HepG2 (cell line): ENCODE data around the gene PLA2G4A. TPM values are rescaled to one million over a fixed set of nuclear protein-coding genes. Genes with fewer than 3 reads are reported as not detected.

ENCODE experiments used
- ATAC-seq: fragments of 200-7000 bp; cut with Tn5 transposase; 3 replicates; pipeline ENCODE4 v1.9.1; 2020; ENCODE audit warnings: mild to moderate bottlenecking, moderate library complexity
- BruUV-seq: library from RNA; stranded (reverse); fragments of 400-500 nt; replicated peaks from 2 replicates; lab custom pipeline; 2021; lab: Mats Ljungman, UMichigan
- CTCF ChIA-PET: fragments of 300-600 bp; formaldehyde crosslinking; extraction: SDS; loops from one replicate; lab custom pipeline; 2021; ENCODE audit warnings: low total read pairs, inconsistent platforms, low intra/inter-chr PET ratio; lab: Yijun Ruan, JAX
- POLR2A ChIA-PET: fragments of 350-600 bp; sonication (Branson Sonifier 250); formaldehyde crosslinking; loops from one replicate; lab custom pipeline; 2020; ENCODE audit warnings: antibody characterized with exemption, inconsistent platforms; lab: Yijun Ruan, JAX
- DNase-seq: peaks from one replicate; pipeline ENCODE4 v3.0.0-alpha.2; 2015; ENCODE audit warnings: low spot score
- FAIRE-seq: peaks from 3 replicates; lab custom pipeline; 2011; peaks lifted over from hg19 to GRCh38; lab: Jason Lieb, UNC
- H2AFZ ChIP-seq: one replicate; pipeline ENCODE4 v1.6.1; 2011; ENCODE audit warnings: low read length, inconsistent platforms
- H3K27ac ChIP-seq: fragments of 300-600 bp; 3 replicates; pipeline ENCODE4 v1.8.0; 2011; ENCODE audit warnings: mixed run types, mild to moderate bottlenecking, mixed read lengths, low read length, inconsistent platforms; ENCODE audit not compliant: insufficient read depth; ENCODE audit errors: extremely low read length
- H3K27me3 ChIP-seq, 2 experiments: fragments of 200-600 bp in 1 of 2; 2 replicates in 1 of 2; 3 replicates in 1 of 2; pipeline versions ENCODE4 v1.6.0 to v1.8.0; 2011; ENCODE audit warnings: low read length in 2 of 2, mild to moderate bottlenecking in 2 of 2, moderate library complexity in 2 of 2, inconsistent platforms in 1 of 2; ENCODE audit not compliant: insufficient read depth in 2 of 2, control insufficient read depth in 1 of 2
- H3K36me3 ChIP-seq, 2 experiments: fragments of 200-600 bp in 1 of 2; replicated peaks in 1 of 2; 2 replicates in 1 of 2; 3 replicates in 1 of 2; pipeline versions ENCODE4 v1.5.1 to v1.8.0; 2011; ENCODE audit warnings: low read length in 2 of 2, inconsistent platforms in 1 of 2; ENCODE audit not compliant: insufficient read depth in 2 of 2, control insufficient read depth in 1 of 2
- H3K4me1 ChIP-seq: 2 replicates; pipeline ENCODE4 v1.5.1; 2012; ENCODE audit warnings: low read length, inconsistent platforms; ENCODE audit not compliant: insufficient read depth
- H3K4me2 ChIP-seq: 2 replicates; pipeline ENCODE4 v1.6.0; 2011; ENCODE audit warnings: low read depth, low read length, inconsistent platforms
- H3K4me3 ChIP-seq, 3 experiments: fragments of 200-600 bp in 1 of 3; sonication (generic), shearing (Covaris generic) in 1 of 3; replicated peaks in 1 of 3; 2 replicates each; pipeline ENCODE4 v1.5.1; 2011 to 2016; ENCODE audit warnings: low read length in 3 of 3, inconsistent platforms in 2 of 3, low read depth in 2 of 3, mild to moderate bottlenecking in 2 of 3, control low read depth in 1 of 3, mixed read lengths in 1 of 3; ENCODE audit not compliant: insufficient read depth in 1 of 3
- H3K79me2 ChIP-seq: one replicate; pipeline ENCODE4 v1.6.1; 2011; ENCODE audit warnings: low read length, inconsistent platforms; ENCODE audit not compliant: insufficient read depth
- H3K9ac ChIP-seq: 2 replicates; pipeline ENCODE4 v1.6.0; 2011; ENCODE audit warnings: mild to moderate bottlenecking, low read depth, low read length, inconsistent platforms; ENCODE audit not compliant: insufficient read depth
- H3K9me3 ChIP-seq: 2 replicates; pipeline ENCODE4 v1.5.1; 2012; ENCODE audit warnings: mild to moderate bottlenecking, low read length
- H4K20me1 ChIP-seq: 2 replicates; pipeline ENCODE4 v1.6.0; 2011; ENCODE audit warnings: inconsistent platforms, mild to moderate bottlenecking, low read length, moderate library complexity; ENCODE audit not compliant: insufficient read depth
- ARHGAP35 ChIP-seq: sonication (generic); formaldehyde crosslinking; IDR thresholded peaks from 2 replicates; pipeline ENCODE4 v1.9.0; 2022; ENCODE audit warnings: mild to moderate bottlenecking, inconsistent platforms, moderate library complexity, missing genetic modification reagents, borderline replicate concordance
- DMAP1 ChIP-seq: IDR thresholded peaks from 2 replicates; pipeline ENCODE4 v1.6.1; 2016
- JUNB ChIP-seq: sonication (generic); formaldehyde crosslinking; IDR thresholded peaks from 2 replicates; pipeline ENCODE4 v1.8.0; 2022; ENCODE audit warnings: missing genetic modification reagents, mild to moderate bottlenecking, borderline replicate concordance
- SRY ChIP-seq: sonication (generic); formaldehyde crosslinking; IDR thresholded peaks from 2 replicates; pipeline ENCODE4 v1.8.0; 2022; ENCODE audit warnings: mild to moderate bottlenecking, missing genetic modification reagents
- STAT5B ChIP-seq: sonication (generic); formaldehyde crosslinking; IDR thresholded peaks from 2 replicates; pipeline ENCODE4 v1.4.0; 2020; ENCODE audit warnings: missing genetic modification reagents
- TP53 ChIP-seq: sonication (generic); formaldehyde crosslinking; conservative IDR thresholded peaks from 2 replicates; pipeline ENCODE4 v1.4.0; 2020; ENCODE audit warnings: missing genetic modification reagents
- ZBTB38 ChIP-seq: sonication (generic); formaldehyde crosslinking; IDR thresholded peaks from 2 replicates; pipeline ENCODE4 v1.5.1; 2020; ENCODE audit warnings: mild to moderate bottlenecking, missing genetic modification reagents
- ZBTB42 ChIP-seq: sonication (generic); formaldehyde crosslinking; IDR thresholded peaks from 2 replicates; pipeline ENCODE4 v1.5.0; 2020; ENCODE audit warnings: mild to moderate bottlenecking, missing genetic modification reagents
- ZFP36 ChIP-seq: fragments of 150-350 bp; IDR thresholded peaks from 2 replicates; pipeline ENCODE4 v1.6.1; 2018; ENCODE audit warnings: borderline replicate concordance, low read length, low read depth; ENCODE audit not compliant: partially characterized antibody
- ZNF263 ChIP-seq: sonication (generic); formaldehyde crosslinking; IDR thresholded peaks from 2 replicates; pipeline ENCODE4 v1.4.0; 2020; ENCODE audit warnings: missing genetic modification reagents
- ZNF317 ChIP-seq: sonication (generic); formaldehyde crosslinking; IDR thresholded peaks from 2 replicates; pipeline ENCODE4 v1.5.0; 2020; ENCODE audit warnings: mild to moderate bottlenecking, missing genetic modification reagents
- ZNF367 ChIP-seq: sonication (generic); formaldehyde crosslinking; IDR thresholded peaks from 2 replicates; pipeline ENCODE4 v1.4.0; 2020; ENCODE audit warnings: missing genetic modification reagents, borderline replicate concordance
- ZNF607 ChIP-seq: sonication (generic); formaldehyde crosslinking; IDR thresholded peaks from 2 replicates; pipeline ENCODE4 v1.5.1; 2020; ENCODE audit warnings: missing genetic modification reagents, mild to moderate bottlenecking, borderline replicate concordance
- WGBS: methylation state at CpG from one replicate; pipeline ENCODE4 v1.1.6; 2017; ENCODE audit warnings: low lambda C conversion rate; 5-methylcytosine and 5-hydroxymethylcytosine counted together
- in situ Hi-C: cut with HindIII; loops from 2 replicates; pipeline ENCODE4 v1.10.0; 2017; ENCODE audit warnings: low pct_unique_long_range_greater_than_20kb; ENCODE audit not compliant: extremely low pct_ligation_motif_present
- intact Hi-C: fragments of 100-400 bp; cut with micrococcal nuclease; formaldehyde crosslinking; loops from one replicate; pipeline ENCODE4 v1.10.0; 2022; ENCODE audit not compliant: unreplicated experiment
- polyA plus RNA-seq, 8 experiments: library from polyadenylated mRNA; depleted of rRNA in 3 of 8; stranded (reverse) in 7 of 8; unstranded in 1 of 8; fragments of >200 nt; fragmentation: Illumina TruSeq in 4 of 8; extraction: Trizol in 4 of 8; gene quantifications; 2 replicates each; pipeline versions ENCODE4 v1.2.1 to v1.2.3, GENCODE V29; 2011 to 2016; ENCODE audit warnings: low read depth in 4 of 8, missing spikeins in 1 of 8, mixed read lengths in 1 of 8; ENCODE audit not compliant: insufficient read depth in 1 of 8
- total RNA-seq, 5 experiments: library from RNA; depleted of rRNA; stranded (reverse); fragments of >200 nt; fragmentation: Illumina TruSeq; extraction: Trizol; gene quantifications; 2 replicates each; pipeline ENCODE4 v1.2.3, GENCODE V29; 2016; ENCODE audit warnings: low read depth in 1 of 5
- TF ChIP-seq, protein P1 (sequence below): IDR thresholded peaks from 2 replicates; pipeline ENCODE4 v1.6.1; 2016
- TF ChIP-seq, protein P2 (sequence below): sonication (generic); formaldehyde crosslinking; IDR thresholded peaks from 2 replicates; pipeline ENCODE4 v1.4.0; 2020; ENCODE audit warnings: missing genetic modification reagents
- TF ChIP-seq, protein P3 (sequence below): sonication (generic); formaldehyde crosslinking; IDR thresholded peaks from 2 replicates; pipeline ENCODE4 v1.5.0; 2020; ENCODE audit warnings: mild to moderate bottlenecking, missing genetic modification reagents, moderate library complexity

The PLA2G4A gene
- total and polyA plus RNA-seq, 2 of the 13 experiments (the other 11 are each of a cell fraction or from before 2014, with no cell fraction given) = not detected

DNA sequence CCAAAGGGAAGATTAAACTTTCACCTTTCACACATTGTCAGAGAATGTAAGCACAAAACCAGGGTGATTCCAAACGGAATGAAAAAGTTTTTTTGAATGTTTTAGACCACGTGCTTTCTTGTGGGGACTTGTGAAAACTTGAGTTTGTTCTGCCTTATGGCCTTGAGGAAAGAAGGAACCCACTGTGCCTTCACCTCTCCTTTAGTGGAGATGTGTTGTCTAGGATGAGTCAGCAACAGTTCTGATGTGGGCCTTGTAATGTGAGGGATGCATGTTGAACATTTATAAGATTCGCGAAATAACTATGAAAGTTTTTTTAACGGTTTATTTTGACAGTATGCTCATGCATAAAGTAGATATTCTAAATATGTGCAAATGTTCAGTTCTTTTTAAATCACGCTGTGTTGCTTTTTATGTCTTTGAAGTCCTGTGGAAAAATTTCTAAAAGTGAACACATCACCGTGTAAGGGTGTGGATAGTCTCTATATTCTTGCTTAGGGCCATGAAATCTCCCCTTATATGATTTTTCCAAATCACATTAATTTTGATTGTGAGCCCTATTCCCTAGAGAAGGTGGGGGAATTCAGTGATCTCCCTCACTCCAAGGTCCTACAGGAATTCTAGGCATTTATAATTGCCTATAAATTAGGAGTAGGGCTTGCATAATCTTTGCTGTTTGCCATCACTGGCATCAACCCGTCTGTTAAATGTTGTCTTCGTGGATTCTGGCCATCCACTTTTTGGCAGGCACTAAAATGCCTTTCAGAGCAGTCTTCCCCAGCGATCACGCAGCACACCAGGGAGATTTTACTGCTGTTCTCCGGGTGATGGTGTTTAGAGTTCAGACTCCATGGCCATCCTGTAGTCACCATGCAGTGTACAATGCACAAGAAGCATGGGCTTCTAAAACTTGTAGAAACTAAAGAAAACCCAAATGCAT lies 47.4 kb downstream of the PLA2G4A start:
- in situ Hi-C loops = no loop called here
- intact Hi-C loops = no loop called here
- Histone ChIP-seq H3K9ac (no peak overlapping the region), H3K9me3 (no peaks in the 10 kb centered on the region), H3K36me3 (no peaks in the 10 kb centered on the region), H4K20me1 (no peaks in the 10 kb centered on the region), H3K27ac (no peak overlapping the region), H3K79me2 (no peaks in the 10 kb centered on the region), H3K4me2 (no peak overlapping the region), H3K27me3 (no peaks in the 10 kb centered on the region), H3K4me3 (no peak overlapping the region), H3K4me1 (no peaks in the 10 kb centered on the region), H2AFZ (no peak overlapping the region)
- DNase-seq = no peak
- FAIRE-seq = no peak
- no peak for TF ChIP-seq ZNF317 (CRISPR knock-in tag)
- no peak for TF ChIP-seq SRY (CRISPR knock-in tag)
- no peak for TF ChIP-seq ZNF607 (CRISPR knock-in tag)
- TF ChIP-seq ARHGAP35 (CRISPR knock-in tag) = no peak
- TF ChIP-seq DMAP1 (CRISPR knock-in tag) = no peak
- TF ChIP-seq ZNF263 (CRISPR knock-in tag) = no peak
- TF ChIP-seq TP53 (CRISPR knock-in tag) = no peak
- no peak for TF ChIP-seq ZFP36
- TF ChIP-seq ZBTB42 = no peak
- TF ChIP-seq ZBTB38 (CRISPR knock-in tag) = no peak
- no peak for TF ChIP-seq ZNF367
- no peak for TF ChIP-seq STAT5B (CRISPR knock-in tag)
- TF ChIP-seq, protein P1, sequence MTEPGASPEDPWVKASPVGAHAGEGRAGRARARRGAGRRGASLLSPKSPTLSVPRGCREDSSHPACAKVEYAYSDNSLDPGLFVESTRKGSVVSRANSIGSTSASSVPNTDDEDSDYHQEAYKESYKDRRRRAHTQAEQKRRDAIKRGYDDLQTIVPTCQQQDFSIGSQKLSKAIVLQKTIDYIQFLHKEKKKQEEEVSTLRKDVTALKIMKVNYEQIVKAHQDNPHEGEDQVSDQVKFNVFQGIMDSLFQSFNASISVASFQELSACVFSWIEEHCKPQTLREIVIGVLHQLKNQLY = no peak
- TF ChIP-seq, protein P2, sequence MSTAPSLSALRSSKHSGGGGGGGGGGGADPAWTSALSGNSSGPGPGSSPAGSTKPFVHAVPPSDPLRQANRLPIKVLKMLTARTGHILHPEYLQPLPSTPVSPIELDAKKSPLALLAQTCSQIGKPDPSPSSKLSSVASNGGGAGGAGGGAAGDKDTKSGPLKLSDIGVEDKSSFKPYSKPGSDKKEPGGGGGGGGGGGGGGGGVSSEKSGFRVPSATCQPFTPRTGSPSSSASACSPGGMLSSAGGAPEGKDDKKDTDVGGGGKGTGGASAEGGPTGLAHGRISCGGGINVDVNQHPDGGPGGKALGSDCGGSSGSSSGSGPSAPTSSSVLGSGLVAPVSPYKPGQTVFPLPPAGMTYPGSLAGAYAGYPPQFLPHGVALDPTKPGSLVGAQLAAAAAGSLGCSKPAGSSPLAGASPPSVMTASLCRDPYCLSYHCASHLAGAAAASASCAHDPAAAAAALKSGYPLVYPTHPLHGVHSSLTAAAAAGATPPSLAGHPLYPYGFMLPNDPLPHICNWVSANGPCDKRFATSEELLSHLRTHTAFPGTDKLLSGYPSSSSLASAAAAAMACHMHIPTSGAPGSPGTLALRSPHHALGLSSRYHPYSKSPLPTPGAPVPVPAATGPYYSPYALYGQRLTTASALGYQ (CRISPR knock-in tag) = no peak
- TF ChIP-seq JUNB = no peak
- TF ChIP-seq, protein P3, sequence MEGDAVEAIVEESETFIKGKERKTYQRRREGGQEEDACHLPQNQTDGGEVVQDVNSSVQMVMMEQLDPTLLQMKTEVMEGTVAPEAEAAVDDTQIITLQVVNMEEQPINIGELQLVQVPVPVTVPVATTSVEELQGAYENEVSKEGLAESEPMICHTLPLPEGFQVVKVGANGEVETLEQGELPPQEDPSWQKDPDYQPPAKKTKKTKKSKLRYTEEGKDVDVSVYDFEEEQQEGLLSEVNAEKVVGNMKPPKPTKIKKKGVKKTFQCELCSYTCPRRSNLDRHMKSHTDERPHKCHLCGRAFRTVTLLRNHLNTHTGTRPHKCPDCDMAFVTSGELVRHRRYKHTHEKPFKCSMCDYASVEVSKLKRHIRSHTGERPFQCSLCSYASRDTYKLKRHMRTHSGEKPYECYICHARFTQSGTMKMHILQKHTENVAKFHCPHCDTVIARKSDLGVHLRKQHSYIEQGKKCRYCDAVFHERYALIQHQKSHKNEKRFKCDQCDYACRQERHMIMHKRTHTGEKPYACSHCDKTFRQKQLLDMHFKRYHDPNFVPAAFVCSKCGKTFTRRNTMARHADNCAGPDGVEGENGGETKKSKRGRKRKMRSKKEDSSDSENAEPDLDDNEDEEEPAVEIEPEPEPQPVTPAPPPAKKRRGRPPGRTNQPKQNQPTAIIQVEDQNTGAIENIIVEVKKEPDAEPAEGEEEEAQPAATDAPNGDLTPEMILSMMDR (CRISPR knock-in tag) = no peak
- 2% methylated on average over 12 of the region's 12 CpGs for WGBS
- no TSS peak for BruUV-seq
- ChIA-PET POLR2A (no interaction called here), CTCF (no interaction called here)
- ATAC-seq = no peak
